Stimulated activated CD8-positive, alpha-beta memory T cell treated with anti-CD3 and anti-CD28 coated beads, Interleukin-12 subunit alpha, Interleukin-12 subunit beta, amount 100 ng/mL, for 24 hours (primary cell): Measurements from ENCODE around the gene MAP7D3.

Experiments
- DNase-seq: peaks from one replicate; pipeline ENCODE4 v3.0.0-alpha.2; 2020; ENCODE audit errors: extremely low read depth

The MAP7D3 gene

DNA sequence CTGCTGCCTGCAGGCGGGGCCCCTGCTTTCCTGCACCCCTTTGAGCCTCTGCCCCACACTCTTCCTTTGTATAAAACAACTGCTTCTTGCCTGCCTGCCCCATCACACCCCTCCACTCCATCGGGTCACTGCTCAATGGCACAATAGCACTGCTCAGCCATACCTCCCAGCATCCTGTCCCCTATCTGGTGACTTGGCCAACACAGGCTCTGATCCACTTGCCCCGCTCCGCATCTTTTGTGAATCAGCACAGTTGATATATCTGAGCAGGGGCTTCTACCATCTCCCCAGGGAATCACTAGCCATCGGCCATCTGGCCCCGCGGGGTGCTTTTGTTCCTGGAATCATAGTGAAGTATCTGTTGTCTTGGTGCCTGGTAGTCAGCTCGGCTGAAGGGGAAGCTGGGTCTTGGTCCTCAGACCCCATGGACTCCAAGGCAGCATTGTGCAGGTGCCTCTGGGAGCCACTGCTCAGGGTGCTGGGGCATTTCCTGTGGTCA is 45.3 kb downstream of the MAP7D3 start:
- no peak for DNase-seq

DNA sequence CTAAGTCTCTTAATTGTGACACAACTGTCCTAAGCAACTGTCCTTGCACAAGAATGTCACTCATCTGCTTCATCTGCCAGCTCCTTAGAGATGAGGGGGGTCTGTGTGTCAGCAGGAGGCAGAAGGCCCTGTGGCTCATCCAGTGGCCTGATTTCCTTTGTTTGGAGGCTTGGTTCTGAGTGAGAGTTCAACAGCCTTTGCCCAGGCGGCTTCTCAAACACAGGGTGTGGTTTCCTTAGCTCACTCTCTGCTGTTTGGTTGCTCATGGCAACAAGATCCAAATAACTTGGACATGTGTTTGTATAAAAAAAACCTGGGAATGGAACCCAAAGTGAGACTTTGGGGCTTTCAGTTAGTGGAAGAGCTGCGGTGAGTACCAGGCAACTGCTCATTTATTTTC is 46.6 kb downstream of the MAP7D3 start:
- no peak for DNase-seq

DNA sequence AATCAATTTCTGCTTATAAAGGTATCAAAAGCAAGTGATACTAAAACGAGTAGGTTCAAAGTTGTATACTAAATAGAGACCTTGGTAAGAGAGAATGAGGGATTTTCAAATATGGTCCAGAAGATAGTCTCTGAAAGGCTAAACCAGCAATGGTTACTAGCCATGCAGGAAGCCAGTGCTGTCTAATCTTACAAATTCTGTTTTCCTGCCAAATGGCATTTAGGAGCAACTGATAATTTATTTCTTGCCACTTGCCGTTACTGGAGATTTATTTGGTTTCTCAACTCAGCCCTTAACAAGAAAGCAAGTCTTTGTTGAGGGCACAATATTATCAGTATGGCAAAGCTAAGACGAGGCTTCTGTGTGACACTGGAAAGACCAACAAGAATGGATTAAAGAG is 47.2 kb downstream of the MAP7D3 start:
- no peak for DNase-seq

DNA sequence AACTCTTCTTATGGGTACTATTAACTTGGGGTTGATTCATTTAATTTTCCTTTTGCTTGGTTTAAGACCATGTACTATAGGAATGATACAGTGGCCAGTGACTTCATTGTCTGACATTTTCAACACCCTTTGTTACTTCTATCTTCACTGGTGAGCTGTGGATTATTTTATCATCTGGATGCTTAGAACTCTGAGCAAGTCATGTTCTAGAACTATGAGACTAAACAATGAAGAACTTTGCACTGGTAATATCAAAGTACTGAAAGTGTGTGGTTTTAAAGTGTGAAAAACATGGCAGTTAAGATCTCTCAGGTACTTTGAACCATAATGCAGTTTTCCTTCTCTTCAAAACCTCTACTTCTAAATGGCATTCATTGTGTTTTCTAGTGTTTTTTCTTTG is 47.8 kb downstream of the MAP7D3 start:
- no peak for DNase-seq

DNA sequence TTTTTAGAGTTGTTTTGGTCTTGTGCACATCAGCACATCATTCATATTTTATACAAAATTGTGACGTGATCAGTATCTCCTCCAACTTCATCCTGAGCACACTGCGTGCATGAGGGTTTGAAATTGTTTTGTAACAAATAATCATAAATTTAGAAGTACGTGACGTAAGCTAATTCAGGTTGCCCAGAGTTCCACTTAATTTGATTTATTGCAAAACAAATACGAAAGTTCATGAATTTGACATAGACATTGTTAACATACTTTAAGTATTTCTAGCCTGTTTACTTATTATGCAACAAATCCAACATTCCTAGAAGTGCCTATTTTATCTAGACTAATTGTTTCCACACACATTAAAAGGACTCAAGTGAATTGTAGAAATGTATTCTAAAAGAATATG is 48.3 kb downstream of the MAP7D3 start:
- no peak for DNase-seq

DNA sequence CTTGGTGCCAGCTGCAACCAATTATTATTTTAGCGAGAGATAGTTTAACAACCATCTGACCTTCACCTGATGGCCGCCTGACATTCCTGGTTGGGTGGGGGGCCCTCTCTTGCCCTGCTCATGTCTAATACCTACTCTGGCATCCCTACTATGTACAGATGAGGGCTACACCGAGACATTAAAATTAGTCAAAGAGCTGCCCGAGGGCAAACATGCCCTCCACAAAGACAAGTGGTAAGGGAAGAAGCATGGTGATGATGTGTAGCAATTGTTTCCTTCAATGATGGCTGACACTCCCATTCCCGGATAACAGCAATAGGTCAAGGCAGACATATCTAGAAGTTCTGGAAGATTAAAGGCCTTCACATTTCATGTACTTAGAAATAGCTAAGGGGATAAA is 49.6 kb downstream of the MAP7D3 start:
- DNase-seq: no peak

DNA sequence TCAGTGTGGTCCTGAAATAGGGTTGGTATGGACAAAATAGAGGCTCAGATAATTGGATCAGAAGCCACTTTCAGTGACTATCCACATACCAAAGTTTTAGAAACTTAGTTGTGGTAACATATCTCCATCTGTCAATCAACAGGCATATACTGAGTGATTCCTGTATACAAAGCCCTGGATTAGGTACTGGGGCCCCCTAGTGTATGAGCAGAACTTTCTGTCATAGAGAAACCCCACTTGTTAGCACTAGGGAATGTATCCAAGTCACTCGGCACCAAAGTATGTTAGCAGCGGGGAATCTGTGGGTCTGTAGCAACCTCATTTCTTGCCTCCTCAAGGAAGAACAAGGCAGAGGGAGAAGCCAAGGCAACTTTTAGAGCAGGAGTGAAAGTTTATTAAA is 50.7 kb downstream of the MAP7D3 start:
- DNase-seq: no peak

DNA sequence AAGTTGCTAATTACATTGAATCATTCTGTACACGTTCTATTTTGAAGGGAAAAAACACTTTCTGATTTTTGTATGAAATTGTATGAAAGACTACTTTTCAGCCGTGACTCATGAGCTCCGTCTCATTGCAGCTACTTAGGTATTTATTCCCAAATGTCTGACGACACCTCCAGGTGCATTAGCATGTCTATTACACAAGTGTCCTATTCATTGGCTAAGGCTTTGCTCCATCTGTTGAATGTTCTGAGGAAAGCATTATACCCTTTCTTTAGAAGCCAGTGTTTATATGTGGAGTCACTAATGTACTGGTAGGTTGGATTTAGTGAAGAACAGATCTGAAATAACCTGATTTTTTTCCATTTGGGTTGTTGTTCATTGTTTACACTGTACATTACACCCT is 51.8 kb downstream of the MAP7D3 start:
- no peak for DNase-seq

DNA sequence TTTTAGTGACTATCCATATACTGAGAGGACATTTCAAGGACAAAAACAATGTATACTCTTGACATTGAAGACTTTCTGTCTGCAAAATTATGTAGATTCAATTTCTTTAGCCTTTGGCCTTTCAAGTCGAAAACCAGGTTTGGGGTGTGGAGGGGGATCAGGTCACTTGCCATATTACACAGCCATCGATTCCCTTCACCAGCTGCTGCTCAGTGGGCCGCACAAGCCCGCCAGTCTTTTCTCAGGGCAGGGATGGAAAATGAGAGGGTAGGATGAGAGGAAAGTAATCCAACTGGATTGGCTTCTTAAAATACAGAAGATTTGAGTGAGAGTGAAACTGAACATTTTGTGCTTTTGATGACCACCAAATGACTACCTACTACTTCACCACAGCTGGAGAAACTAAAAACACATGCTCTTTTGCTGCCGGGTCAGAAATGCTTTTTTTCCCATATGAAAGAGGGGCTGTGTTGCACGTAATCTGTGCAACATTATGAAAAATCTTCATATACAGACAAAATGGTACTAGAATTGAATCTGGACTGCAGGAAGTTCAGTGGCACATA is 52.4 kb downstream of the MAP7D3 start:
- DNase-seq: no peak

DNA sequence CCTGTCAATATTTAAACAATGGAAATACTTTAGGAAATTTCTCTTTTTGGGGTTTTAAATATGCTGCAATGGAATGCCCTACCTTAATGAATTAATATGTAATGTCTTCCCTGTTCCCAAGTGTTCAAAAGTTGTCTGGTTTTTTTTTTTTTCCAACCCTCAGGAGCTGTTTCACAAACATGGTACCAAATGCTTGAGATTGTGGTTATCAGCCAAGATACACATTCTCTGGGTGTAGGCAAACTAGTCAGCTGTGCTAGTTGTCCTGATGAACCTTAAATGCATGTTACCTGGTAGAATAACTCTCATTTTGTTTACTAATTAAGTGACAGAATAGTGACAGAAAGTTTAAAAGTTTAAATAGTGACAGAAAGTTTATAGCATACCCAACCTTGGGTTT is 53.2 kb downstream of the MAP7D3 start:
- DNase-seq: no peak

DNA sequence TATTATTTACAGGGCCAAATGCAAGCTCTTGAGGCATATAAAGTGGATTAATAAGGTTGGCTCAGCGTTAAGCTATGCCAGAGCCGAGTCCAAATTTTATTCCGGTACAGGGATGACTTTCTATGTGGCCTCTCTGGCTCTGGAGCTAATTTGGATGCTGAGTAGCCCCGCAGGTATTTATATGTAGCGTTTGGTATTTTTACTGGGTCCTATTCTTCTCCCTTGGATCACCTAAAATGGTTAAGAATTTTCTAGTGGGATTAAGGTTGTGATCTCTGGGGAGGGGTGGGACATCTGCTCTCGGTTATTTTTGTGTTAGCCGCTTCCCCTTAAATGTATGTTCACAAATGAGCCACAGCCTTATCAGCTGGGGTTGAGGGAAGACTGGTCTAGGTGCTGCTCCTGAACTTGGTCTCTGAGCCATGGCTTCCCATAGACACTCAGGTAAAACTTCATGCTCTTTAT is 54.5 kb downstream of the MAP7D3 start:
- DNase-seq: no peak

DNA sequence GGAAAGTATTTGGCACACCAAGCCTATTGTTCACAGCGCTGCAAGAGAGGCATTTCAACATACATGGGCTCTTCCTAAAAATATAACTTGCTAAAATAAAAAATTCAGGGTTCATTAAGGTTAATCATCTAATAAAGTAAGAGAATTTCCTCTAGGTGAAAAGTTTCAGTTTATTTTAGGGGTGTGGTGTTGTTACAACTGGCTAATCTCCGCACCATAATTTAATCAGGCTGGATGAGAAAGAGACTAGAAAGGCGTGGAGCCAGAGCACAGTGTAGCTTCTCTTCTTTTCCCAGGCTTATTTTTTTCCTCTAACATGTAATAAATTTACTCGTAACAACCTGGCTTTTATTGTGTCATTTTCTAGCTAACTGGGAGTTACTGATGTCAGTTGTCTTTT is 56.0 kb downstream of the MAP7D3 start:
- DNase-seq: no peak

DNA sequence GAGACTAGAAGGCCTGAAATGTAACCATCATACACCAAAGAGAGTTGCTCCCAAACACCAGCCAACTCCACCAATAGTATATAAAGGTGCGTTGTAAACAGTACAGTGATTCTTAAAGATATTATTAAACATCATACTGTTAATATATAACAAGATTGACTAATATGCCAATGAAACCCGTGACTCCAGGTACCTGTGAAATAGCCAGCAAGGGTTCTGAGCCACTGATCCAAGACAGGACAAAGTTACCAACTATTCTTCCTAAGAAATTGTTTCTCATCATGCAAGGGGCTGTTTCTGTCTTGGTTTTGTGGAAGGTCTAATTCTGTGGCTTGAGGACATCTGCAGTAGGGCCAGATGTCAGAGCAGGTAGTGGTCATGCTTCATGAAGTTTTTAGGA is 56.7 kb downstream of the MAP7D3 start:
- no peak for DNase-seq

DNA sequence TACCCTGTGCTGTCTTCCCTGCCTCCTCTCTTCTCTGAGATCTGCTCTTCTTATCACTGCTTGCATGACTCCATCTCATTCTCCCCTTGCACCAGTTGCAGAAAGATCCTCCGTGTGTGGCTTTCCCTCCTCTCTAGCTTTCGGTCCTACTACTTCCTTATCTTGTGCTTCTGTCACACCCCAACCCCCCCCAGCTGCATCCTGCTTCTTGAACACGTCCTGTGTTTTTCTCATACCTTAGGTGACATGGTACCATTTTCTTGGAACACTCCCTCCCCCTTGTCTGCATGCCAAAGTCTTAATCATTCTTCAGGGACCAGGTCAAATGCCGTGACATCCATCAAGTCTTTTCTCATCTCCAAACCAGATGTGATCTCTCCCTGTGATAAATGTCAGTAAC is 57.4 kb downstream of the MAP7D3 start:
- no peak for DNase-seq

DNA sequence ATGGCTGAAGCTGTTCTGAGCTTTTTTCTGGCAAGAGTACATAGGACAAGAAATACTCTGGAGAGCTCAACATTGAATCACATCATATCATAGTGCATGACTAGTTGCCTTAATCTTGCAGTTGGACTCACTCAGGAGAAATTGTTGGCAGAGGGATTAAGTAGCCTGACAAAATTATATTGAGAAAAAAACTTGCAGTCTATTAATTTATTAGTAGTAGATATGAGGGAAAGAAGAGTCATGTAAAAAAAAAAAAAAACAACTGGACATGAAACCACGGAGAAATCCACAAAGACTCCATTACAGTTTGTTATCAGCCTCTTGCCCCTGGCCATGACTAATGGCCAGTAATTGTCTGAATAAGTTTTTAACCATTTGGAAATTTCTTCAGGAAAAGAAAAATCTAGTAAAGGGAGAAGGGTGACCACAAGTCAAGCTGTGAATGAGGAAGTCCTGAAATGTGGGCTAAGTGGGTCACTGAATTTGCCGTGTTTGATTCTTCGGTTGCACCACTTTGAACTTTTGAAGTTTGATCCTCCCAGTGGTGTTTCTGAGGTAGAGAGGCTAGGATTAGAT is 58.3 kb downstream of the MAP7D3 start:
- DNase-seq: no peak

DNA sequence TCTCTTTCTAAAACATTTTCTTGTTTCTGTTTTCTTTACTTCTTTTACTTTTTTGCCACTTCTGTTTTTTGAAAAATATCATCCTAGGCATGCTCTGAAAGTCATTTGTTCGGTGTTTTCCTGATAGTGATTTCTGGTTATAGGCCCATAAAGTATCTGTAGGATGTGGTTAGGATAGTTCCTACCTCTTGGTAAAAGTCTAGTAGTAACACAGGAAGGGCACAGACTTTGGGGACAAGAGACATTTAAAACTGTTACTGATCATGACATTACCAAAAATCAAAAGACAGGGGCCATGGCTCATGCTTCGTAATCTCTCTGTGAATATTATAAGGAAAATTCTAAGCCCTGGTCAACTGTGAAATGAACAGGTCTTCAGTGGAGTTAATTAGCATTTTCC is 59.1 kb downstream of the MAP7D3 start:
- no peak for DNase-seq

DNA sequence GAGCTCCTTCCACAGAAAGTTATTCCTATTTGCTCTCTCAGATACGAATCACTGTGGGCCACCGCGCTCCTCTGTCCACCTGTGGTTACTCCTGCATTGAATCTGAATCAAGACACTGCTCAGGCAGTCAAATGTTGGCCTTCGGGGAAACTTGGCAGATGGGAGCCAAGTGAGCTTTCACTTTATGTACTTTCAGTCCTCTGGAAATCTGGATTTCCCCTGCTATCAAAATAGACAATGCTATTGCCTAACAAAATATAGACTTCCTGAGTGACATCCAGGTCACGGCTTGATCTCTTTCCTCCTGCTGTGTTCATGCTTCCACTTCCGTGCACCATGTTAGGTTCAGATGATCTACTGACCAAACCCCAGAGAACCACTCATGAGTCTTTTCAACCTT is 60.0 kb downstream of the MAP7D3 start:
- DNase-seq: no peak

DNA sequence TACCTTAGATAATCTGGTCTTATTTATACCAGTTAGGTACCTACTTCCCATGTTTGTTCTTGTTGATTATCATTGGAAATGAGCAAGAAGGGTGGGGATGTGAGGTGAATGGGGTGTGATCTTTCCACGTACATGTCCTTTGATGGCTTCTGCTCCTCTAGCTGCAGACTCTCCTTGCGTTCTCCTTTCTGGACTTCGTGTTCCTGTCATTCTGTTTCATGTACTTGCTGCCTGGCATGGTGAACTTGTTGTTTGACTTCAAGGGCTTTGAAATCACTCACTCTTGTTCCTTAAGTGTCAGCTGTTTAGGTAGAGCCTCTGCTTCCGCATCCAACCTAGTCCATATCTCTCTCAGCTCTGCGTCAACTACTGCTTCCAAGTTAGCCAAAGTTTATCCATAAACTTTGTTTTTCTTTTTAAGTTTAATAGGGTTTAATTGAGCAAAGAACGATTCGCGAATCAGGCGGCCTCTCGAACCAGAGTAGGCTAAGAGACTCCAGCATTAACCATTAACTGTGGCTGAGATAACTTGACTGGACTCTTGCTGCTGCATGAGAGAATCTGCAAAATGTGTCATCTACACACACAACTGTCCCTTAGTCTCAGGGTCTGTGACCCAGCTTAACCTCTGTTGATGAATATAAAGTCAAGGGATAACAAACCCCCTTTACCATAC is 61.0 kb downstream of the MAP7D3 start:
- DNase-seq: no peak

DNA sequence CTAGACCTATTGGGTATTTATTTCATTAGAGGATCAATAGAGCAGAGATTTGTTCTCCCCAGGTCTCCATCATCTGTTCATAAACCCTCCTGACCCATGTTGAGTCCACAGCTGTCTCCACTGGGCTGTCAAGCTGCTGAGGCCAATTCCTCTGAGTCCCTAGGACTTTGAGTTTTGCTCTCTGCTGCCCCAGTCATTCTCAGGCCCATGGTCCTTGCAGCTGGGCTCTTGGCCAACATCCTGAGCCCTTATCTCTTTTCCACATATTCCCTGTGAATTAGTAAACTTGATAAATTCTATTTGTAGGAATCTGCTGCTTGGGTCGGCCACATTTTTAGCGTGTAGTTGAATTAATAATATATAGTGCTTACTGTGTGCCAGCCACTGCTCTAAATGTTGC is 62.0 kb downstream of the MAP7D3 start:
- no peak for DNase-seq

DNA sequence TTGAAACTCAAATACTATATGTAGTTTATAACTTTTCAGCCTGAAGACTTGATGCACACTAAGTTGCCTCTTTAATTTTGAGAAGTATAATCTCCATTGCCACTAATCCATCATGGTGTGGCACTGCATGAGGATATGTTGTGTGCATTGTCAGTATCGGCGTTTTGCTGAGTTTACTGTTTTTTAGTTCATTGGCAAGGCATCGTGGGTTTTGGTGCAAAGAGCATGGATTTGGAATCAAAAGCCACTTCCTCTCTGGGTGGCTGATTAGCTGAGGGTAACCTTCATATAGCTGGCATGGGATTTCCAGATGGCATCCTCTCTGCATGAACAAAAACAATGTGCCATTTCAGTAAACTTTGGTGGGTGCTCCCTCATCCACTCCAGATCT is 65.2 kb downstream of the MAP7D3 start:
- no peak for DNase-seq

DNA sequence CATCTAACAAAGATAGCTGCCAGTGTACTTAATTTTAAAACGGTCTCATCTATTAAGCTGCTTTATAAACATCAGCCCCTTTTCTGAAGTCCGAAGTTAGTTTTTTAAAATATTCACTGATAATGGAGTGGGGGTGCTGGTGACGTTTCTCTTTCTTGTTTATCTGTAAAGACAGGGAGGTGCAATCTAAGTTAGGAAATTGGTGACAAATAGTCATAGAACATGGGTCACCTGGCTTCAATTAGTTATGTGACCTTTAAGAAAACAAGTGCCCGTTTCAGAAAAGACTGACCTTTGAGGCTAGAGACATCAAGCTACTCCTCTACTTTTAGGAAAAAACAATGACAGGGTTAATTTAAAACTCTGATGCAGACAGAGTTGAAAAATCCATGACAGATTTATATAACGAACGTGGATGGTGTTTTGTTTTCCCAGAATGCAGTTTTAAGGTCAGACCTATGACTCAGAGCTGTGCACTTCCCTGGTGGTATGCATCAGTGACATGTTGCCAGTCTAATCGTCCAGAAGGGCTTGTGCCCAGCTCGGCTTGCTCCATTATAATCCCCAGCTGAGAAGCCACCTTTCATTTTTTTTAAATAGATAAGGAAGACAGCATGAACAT is 65.7 kb downstream of the MAP7D3 start:
- DNase-seq: no peak

DNA sequence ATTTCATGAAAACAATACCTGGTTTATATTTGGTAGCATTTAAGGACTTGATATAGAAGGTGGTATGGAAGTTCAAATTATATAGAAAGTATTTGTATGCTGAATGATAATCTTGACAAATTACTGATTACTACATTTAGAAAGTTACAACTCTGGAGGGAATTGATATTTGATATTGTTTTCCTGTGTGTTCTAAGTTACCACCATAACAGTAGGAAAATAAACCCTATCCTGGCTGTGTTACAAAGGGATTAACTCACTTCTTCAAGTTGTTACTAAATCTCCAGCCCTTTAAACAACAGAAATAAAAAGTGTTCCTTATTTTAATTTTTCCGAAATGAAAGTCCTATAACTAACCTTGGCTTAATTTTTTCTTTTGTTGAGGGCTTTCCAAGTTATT is 67.3 kb downstream of the MAP7D3 start:
- no peak for DNase-seq

DNA sequence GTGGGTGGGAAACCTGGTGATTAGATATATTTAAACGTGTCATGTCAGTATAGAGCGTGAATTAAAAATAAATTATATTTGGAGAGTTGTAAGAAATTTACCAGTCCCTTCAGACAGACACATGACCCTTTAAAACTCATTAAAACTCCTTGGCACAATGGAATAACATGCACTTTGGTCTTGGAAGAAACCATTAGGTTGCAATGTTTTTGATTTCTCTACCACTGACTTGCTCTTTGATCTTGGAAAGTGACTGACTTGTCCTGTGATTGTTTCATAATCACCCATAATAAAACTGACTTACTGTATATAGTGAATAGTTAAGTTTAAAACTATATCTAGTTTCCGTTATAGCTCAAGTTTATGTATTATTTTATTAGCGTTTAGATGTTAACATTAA is 68.0 kb downstream of the MAP7D3 start:
- no peak for DNase-seq
